Panc1 (cell line): ENCODE results near the gene PGAM5. TPM values are rescaled to one million over a fixed set of nuclear protein-coding genes. Genes with fewer than 3 reads are reported as not detected.
"Not testable (repeated sequence)": the region's sequence is repeated elsewhere in the genome, so short reads cannot be mapped to it uniquely, and the experiment has no call there.

Experiments
- ATAC-seq: fragments of 200-7000 bp; cut with Tn5 transposase; 2 replicates; pipeline ENCODE4 v1.9.1; 2020; ENCODE audit warnings: mild to moderate bottlenecking, moderate library complexity
- BruUV-seq: library from RNA; stranded (reverse); fragments of 400-500 nt; replicated peaks from 2 replicates; lab custom pipeline; 2021; lab: Mats Ljungman, UMichigan
- CTCF ChIA-PET: fragments of 300-600 bp; sonication (Branson Sonifier 250); formaldehyde crosslinking; loops from one replicate; lab custom pipeline; 2022; ENCODE audit warnings: antibody characterized with exemption; lab: Charles Lee
- POLR2A ChIA-PET: fragments of 300-600 bp; sonication (Branson Sonifier 250); formaldehyde crosslinking; loops from one replicate; lab custom pipeline; 2022; ENCODE audit warnings: antibody characterized with exemption; lab: Charles Lee
- DNase-seq: peaks from one replicate; pipeline ENCODE4 v3.0.0-alpha.2; 2010; ENCODE audit warnings: low read depth, low spot score
- H3K27ac ChIP-seq: 2 replicates; pipeline ENCODE4 v1.5.1; 2011; ENCODE audit warnings: mild to moderate bottlenecking, low read length, inconsistent platforms
- H3K27me3 ChIP-seq: fragments of 200-500 bp; sonication (Bioruptor generic); 2 replicates; pipeline ENCODE4 v1.6.0; 2014; ENCODE audit warnings: low read length, inconsistent platforms; ENCODE audit not compliant: control insufficient read depth, insufficient read depth
- H3K36me3 ChIP-seq: fragments of 200-500 bp; sonication (Bioruptor generic); 2 replicates; pipeline ENCODE4 v1.5.1; 2014; ENCODE audit warnings: inconsistent platforms, mild to moderate bottlenecking, low read length, moderate library complexity; ENCODE audit not compliant: control insufficient read depth, insufficient read depth
- H3K4me1 ChIP-seq: 2 replicates; pipeline ENCODE4 v1.5.1; 2011; ENCODE audit warnings: inconsistent platforms, mild to moderate bottlenecking, low read length, moderate library complexity; ENCODE audit not compliant: control insufficient read depth, insufficient read depth
- H3K4me3 ChIP-seq, 2 experiments: 2 replicates each; pipeline ENCODE4 v1.5.1; 2011 to 2012; ENCODE audit warnings: low read depth in 2 of 2, low read length in 2 of 2, mild to moderate bottlenecking in 2 of 2, inconsistent platforms in 1 of 2, moderate library complexity in 1 of 2
- H3K9me3 ChIP-seq: fragments of 200-500 bp; sonication (Bioruptor generic); 2 replicates; pipeline ENCODE4 v1.5.1; 2014; ENCODE audit warnings: low read depth, mild to moderate bottlenecking, inconsistent platforms, low read length, moderate library complexity; ENCODE audit not compliant: control insufficient read depth, insufficient read depth
- CTCF ChIP-seq: fragments of 450-650 bp; IDR thresholded peaks from 2 replicates; pipeline ENCODE4 v1.5.1; 2017; ENCODE audit warnings: mild to moderate bottlenecking
- POLR2AphosphoS5 ChIP-seq: IDR thresholded peaks from 2 replicates; pipeline ENCODE4 v1.6.1; 2012; ENCODE audit warnings: mild to moderate bottlenecking, low read depth, low read length, moderate library complexity
- REST ChIP-seq, 2 experiments: IDR thresholded peaks; 2 replicates each; pipeline ENCODE4 v1.6.1; 2011 to 2012; ENCODE audit warnings: low read depth in 2 of 2, control low read depth in 1 of 2, low read length in 1 of 2, mild to moderate bottlenecking in 1 of 2, moderate library complexity in 1 of 2; ENCODE audit not compliant: insufficient read depth in 1 of 2
- SIN3A ChIP-seq: IDR thresholded peaks from 2 replicates; pipeline ENCODE4 v1.6.1; 2012; ENCODE audit warnings: low read depth, mild to moderate bottlenecking, low read length, moderate library complexity, borderline replicate concordance; ENCODE audit not compliant: insufficient read depth
- TCF7L2 ChIP-seq: IDR thresholded peaks from 2 replicates; pipeline ENCODE4 v1.6.1; 2011; ENCODE audit warnings: mild to moderate bottlenecking, low read depth, low read length, inconsistent platforms
- in situ Hi-C: cut with HindIII; loops from 2 replicates; pipeline ENCODE4 v1.10.0; 2016; ENCODE audit warnings: low sequenced_read_pairs, low pct_unique_long_range_greater_than_20kb
- intact Hi-C: fragments of 100-400 bp; cut with micrococcal nuclease; formaldehyde crosslinking; loops from one replicate; pipeline ENCODE4 v1.10.0; 2022; ENCODE audit not compliant: unreplicated experiment
- total RNA-seq: library from RNA; stranded (reverse); gene quantifications from one replicate; pipeline ENCODE4 v1.2.1, GENCODE V29; 2021; ENCODE audit not compliant: unreplicated experiment

Gene PGAM5
- total RNA-seq, 1 experiment from 2014 or later: 116 TPM

GRCh38 chr12:132754160-132754932, 43.7 kb downstream of the PGAM5 start:
- Histone ChIP-seq H3K27ac (no peak overlapping the region), H3K36me3 (peaks cover 27% of the 10 kb centered on the region), H3K27me3 (no peaks in the 10 kb centered on the region), H3K4me3 (no peak overlapping the region), H3K4me1 (no peaks in the 10 kb centered on the region; the same call in 1 of the 2 replicates), H3K9me3 (no peaks in the 10 kb centered on the region)
- TF ChIP-seq TCF7L2: no peak
- no peak for TF ChIP-seq CTCF
- TF ChIP-seq POLR2AphosphoS5: no peak
- TF ChIP-seq SIN3A: no peak
- TF ChIP-seq REST (IDR thresholded peaks at IDR 0.05; ENCODE audit: insufficient read depth in 1 of 2, low read depth in 2 of 2, low read length in 1 of 2): no peak
- intact Hi-C loops: no loop called here
- in situ Hi-C loops: no loop called here
- ATAC-seq: peak; percentile 70
- ChIA-PET CTCF (no interaction called here), POLR2A (no interaction called here)
- BruUV-seq: no TSS peak
- no peak for DNase-seq

- CTCF ChIA-PET: not testable (repeated sequence)
- peaks cover 17% of the 10 kb centered on the region for H3K36me3 ChIP-seq
These were observed 48.2 kb downstream of the PGAM5 start for GRCh38 chr12:132758825-132759224.

GRCh38 chr12:132759359-132759758, 48.7 kb downstream of the PGAM5 start:
- no peak for ATAC-seq
- H3K27ac ChIP-seq: no peak overlapping the region
- no peak overlapping the region; a peak in 1 of 4 replicates for H3K4me3 ChIP-seq
- in situ Hi-C loops (no loop called here), intact Hi-C loops (no loop called here)
- ChIA-PET POLR2A (interaction anchor here (0.7 kb wide), 1 partner anchor 12 kb away, joined by 15 read pairs; no protein-coding TSS in a partner anchor), CTCF (no interaction called here)
- H3K36me3 ChIP-seq: peaks cover 14% of the 10 kb centered on the region
- DNase-seq: no peak
- no TSS peak for BruUV-seq
- no peaks in the 10 kb centered on the region; the same call in 1 of the 2 replicates for H3K4me1 ChIP-seq
- no peaks in the 10 kb centered on the region for H3K9me3 ChIP-seq
- no peaks in the 10 kb centered on the region for H3K27me3 ChIP-seq
- no peak for TF ChIP-seq REST (IDR thresholded peaks at IDR 0.05; ENCODE audit: insufficient read depth in 1 of 2, low read depth in 2 of 2, low read length in 1 of 2)
- no peak for TF ChIP-seq TCF7L2
- no peak for TF ChIP-seq SIN3A
- no peak for TF ChIP-seq POLR2AphosphoS5
- no peak for TF ChIP-seq CTCF

More at GRCh38 chr12:132758825-132759224, 48.2 kb downstream of the PGAM5 start:
- BruUV-seq, H3K27me3 ChIP-seq, ATAC-seq, intact Hi-C loops, H3K4me3 ChIP-seq, H3K9me3 ChIP-seq, in situ Hi-C loops, H3K27ac ChIP-seq, DNase-seq, POLR2A ChIA-PET, H3K4me1 ChIP-seq: not testable (repeated sequence)
